SK-N-MC (cell line): Measurements from ENCODE around the gene SRSF8.
"Not testable (repeated sequence)": the region's sequence is repeated elsewhere in the genome, so short reads cannot be mapped to it uniquely, and the experiment has no call there.

ENCODE experiments used
- DNase-seq: peaks from one replicate; pipeline ENCODE4 v3.0.0-alpha.2; 2011; ENCODE audit warnings: low read depth, low spot score
- H3K27ac ChIP-seq: fragments of 200-600 bp; sonication (generic); 2 replicates; pipeline ENCODE4 v1.5.1; 2016; ENCODE audit warnings: mixed run types
- H3K36me3 ChIP-seq: fragments of 200-600 bp; sonication (generic); 2 replicates; pipeline ENCODE4 v1.6.1; 2017; ENCODE audit warnings: antibody characterized with exemption, low read length, mixed read lengths; ENCODE audit not compliant: insufficient read depth
- H3K4me3 ChIP-seq: fragments of 200-600 bp; sonication (generic); 2 replicates; pipeline ENCODE4 v1.5.1; 2016
- H3K9ac ChIP-seq: fragments of 200-600 bp; sonication (generic); 2 replicates; pipeline ENCODE4 v1.8.0; 2017; ENCODE audit warnings: mixed run types, mixed read lengths; ENCODE audit not compliant: insufficient read length
- H3K9me3 ChIP-seq: fragments of 200-600 bp; sonication (generic); 2 replicates; pipeline ENCODE4 v1.6.1; 2017; ENCODE audit warnings: low read depth, mild to moderate bottlenecking, antibody characterized with exemption, low read length, moderate library complexity, mixed read lengths
- EZH2 ChIP-seq: fragments of 200-600 bp; sonication (generic); IDR thresholded peaks from one replicate; pipeline ENCODE4 v1.6.1; 2017; ENCODE audit warnings: antibody characterized with exemption
- FOXP2 ChIP-seq: optimal IDR thresholded peaks from 2 replicates; pipeline ENCODE3; 2011; ENCODE audit warnings: mild to moderate bottlenecking, moderate library complexity; ENCODE audit not compliant: insufficient read depth; ENCODE audit errors: extremely low read length, control extremely low read depth
- POLR2AphosphoS5 ChIP-seq: IDR thresholded peaks from 2 replicates; pipeline ENCODE4 v1.6.1; 2012; ENCODE audit warnings: mild to moderate bottlenecking, low read depth, low read length, borderline replicate concordance

SRSF8 gene

GRCh38 chr11:95042906-95043305, 23.8 kb upstream of the SRSF8 start:
- DNase-seq: no peak
- H3K9ac ChIP-seq: no peak overlapping the region
- H3K36me3 ChIP-seq: no peaks in the 10 kb centered on the region
- no peaks in the 10 kb centered on the region for H3K9me3 ChIP-seq
- TF ChIP-seq POLR2AphosphoS5: no peak
- no peak for TF ChIP-seq FOXP2
- TF ChIP-seq EZH2: no peak
- H3K27ac ChIP-seq: no peak overlapping the region
- H3K4me3 ChIP-seq: no peak overlapping the region

DNA sequence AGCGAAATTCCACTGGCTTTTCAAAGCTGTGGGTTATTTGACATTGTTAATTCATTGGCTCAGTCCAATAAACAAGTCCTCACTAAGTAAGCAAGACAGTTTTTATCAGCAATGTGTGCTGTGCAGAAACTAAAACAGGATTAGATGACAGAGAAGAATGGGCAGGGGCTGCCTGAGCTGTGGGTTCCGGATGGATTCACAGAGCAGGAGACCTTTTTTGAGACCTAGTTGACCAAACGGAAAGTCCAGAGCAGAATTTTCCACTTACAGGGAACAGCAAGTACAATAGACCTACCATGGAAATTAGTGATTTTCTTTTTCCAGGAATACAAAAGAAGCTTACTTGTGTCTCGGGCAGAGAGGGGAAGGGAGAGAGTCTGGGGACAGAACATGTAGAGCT, 22.7 kb upstream of the SRSF8 start:
- TF ChIP-seq FOXP2 (no peak), EZH2 (no peak), POLR2AphosphoS5 (no peak)
- DNase-seq: no peak
- H3K4me3 ChIP-seq: no peak overlapping the region
- H3K9me3 ChIP-seq: no peaks in the 10 kb centered on the region
- no peak overlapping the region for H3K9ac ChIP-seq
- H3K27ac ChIP-seq: no peak overlapping the region
- H3K36me3 ChIP-seq: no peaks in the 10 kb centered on the region

DNA sequence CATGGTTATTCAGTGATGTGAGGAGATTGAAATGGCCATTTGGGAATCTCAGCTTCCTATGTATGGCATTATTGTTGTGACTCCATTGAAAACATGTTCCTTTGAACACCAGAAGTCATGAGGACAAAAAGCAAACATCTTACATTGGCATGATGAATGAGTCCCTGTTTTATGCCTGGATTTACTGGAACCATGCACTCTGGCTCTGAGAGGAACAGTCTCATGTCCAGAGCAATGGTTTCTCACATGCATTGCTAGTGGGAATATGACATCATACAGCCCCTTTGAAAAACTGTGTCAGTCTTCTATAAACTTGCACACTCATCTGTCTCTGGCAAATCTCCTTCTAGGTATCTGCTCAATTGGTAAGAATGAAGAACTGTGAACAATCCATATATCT, 20.9 kb upstream of the SRSF8 start:
- no peak overlapping the region for H3K27ac ChIP-seq
- TF ChIP-seq EZH2 (no peak), FOXP2 (no peak), POLR2AphosphoS5 (no peak)

GRCh38 chr11:95049122-95049521, 17.6 kb upstream of the SRSF8 start, which contains the start of gene KDM4F:
Gene KDM4F (plus strand): TSS chr11:95049422.
- H3K9me3 ChIP-seq, H3K9ac ChIP-seq, H3K4me3 ChIP-seq, DNase-seq, H3K27ac ChIP-seq, H3K36me3 ChIP-seq: not testable (repeated sequence)

More for the DNA sequence above, 20.9 kb upstream of the SRSF8 start:
- H3K4me3 ChIP-seq: no peak overlapping the region
- no peaks in the 10 kb centered on the region for H3K9me3 ChIP-seq
- H3K9ac ChIP-seq: no peak overlapping the region
- H3K36me3 ChIP-seq: no peaks in the 10 kb centered on the region
- DNase-seq: no peak

DNA sequence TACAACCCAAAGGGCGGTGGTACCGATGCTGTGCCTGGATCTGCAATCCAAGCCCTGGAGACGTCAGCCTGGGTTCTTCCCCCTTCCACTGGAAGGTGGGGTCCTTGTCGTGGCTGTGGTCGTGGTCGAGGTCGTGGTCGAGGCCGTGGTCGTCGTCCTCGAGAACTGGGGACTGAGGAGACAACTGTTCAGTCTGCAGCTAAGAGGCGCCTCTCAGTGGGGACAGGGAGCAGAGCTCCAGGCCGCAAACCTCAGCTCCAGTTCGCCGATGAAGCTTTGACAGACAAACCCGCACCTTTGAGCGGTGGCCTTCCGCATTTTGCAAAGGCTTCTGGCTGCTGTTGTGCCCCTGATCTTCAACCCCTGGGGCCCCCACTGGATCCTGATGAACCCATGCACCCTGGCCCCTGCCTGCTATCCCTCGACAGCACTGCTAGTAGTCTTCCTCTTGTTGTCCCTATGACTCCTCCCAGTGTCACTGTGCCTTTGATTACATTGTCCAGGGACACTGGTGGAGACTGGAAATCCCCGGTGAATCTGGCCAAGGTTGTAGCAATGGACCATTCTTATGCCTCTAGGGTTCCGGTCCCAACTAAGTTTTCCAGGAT, 16.0 kb upstream of the SRSF8 start:
- no peak overlapping the region for H3K27ac ChIP-seq
- H3K36me3 ChIP-seq: no peaks in the 10 kb centered on the region
- no peaks in the 10 kb centered on the region for H3K9me3 ChIP-seq
- no peak overlapping the region for H3K9ac ChIP-seq
- TF ChIP-seq FOXP2: no peak
- TF ChIP-seq EZH2: no peak
- no peak for TF ChIP-seq POLR2AphosphoS5
- no peak for DNase-seq
- no peak overlapping the region for H3K4me3 ChIP-seq

DNA sequence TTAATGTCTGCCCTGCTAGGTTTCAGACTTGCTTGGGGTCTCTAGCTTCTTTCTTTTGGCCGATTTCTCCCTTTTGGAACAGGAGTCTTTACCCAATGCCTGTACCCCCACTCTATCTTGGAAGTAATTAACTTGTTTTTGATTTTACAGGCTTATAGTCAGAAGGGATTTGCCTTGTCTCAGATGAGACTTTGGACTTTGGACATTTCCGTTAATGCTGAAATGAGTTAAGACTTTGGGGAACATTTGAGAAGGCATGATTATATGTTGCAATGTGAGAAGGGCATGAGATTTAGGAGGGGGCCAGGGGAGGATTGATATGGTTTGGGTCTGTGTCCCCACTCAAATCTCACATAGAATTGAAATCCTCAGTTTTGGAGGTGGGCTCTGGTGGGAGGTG, 12.4 kb upstream of the SRSF8 start:
- no peak for TF ChIP-seq FOXP2
- H3K9me3 ChIP-seq: no peaks in the 10 kb centered on the region
- H3K27ac ChIP-seq: no peak overlapping the region
- H3K4me3 ChIP-seq: no peak overlapping the region
- no peak for DNase-seq
- H3K9ac ChIP-seq: no peak overlapping the region
- H3K36me3 ChIP-seq: no peaks in the 10 kb centered on the region

GRCh38 chr11:95055283-95055897, 11.3 kb upstream of the SRSF8 start:
- no peaks in the 10 kb centered on the region for H3K9me3 ChIP-seq
- no peak overlapping the region for H3K4me3 ChIP-seq
- DNase-seq: no peak
- H3K9ac ChIP-seq: no peak overlapping the region
- TF ChIP-seq EZH2 (no peak), FOXP2 (no peak), POLR2AphosphoS5 (no peak)
- H3K36me3 ChIP-seq: no peaks in the 10 kb centered on the region
- H3K27ac ChIP-seq: no peak overlapping the region

DNA sequence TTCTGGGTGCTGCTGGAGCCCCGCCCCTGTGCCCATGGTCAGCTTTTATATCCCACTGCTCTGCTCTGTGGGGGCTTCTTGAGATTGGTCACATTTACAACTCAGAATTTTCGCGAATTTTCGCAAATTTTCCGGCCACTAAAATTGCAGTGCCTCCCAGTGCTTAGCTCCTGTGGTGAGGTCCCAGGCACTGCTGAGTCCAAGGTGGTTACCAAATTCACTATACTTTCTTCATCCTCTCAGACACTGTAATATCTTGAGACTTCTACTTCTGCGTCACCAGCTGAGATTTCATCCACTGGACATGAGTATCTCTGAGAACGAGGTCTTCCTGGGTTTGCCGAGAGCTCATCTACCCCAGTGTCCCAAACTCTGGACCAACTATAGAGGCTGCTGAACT, 8.8 kb upstream of the SRSF8 start:
- Histone ChIP-seq H3K36me3 (no peaks in the 10 kb centered on the region), H3K9ac (no peak overlapping the region), H3K9me3 (no peaks in the 10 kb centered on the region), H3K27ac (no peak overlapping the region), H3K4me3 (no peak overlapping the region)
- TF ChIP-seq FOXP2 (no peak), POLR2AphosphoS5 (no peak), EZH2 (no peak)
- DNase-seq: no peak

DNA sequence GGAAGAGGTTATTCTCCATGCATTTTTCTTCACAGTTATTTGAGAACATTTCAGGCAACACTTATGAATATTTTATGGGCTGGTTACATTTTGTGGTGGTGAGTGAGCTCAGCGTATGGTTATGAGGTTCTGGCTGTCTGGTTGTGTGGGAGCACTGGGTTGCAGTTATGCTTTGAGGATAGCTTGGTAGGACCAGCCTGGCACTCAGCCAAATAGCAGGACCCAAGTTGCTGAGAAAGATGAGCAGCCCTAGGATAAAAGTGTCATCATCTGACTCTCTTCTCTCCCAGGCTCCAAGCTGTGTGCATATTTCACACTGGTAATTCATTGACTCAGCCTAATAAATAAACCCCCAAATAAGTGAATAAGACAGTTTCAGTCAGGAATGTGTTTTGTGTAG, 8.1 kb upstream of the SRSF8 start:
- H3K4me3 ChIP-seq: no peak overlapping the region
- no peak overlapping the region for H3K27ac ChIP-seq
- TF ChIP-seq FOXP2: no peak
- TF ChIP-seq POLR2AphosphoS5: no peak
- no peak for TF ChIP-seq EZH2
- DNase-seq: no peak
- no peak overlapping the region for H3K9ac ChIP-seq
- H3K9me3 ChIP-seq: no peaks in the 10 kb centered on the region
- no peaks in the 10 kb centered on the region for H3K36me3 ChIP-seq

DNA sequence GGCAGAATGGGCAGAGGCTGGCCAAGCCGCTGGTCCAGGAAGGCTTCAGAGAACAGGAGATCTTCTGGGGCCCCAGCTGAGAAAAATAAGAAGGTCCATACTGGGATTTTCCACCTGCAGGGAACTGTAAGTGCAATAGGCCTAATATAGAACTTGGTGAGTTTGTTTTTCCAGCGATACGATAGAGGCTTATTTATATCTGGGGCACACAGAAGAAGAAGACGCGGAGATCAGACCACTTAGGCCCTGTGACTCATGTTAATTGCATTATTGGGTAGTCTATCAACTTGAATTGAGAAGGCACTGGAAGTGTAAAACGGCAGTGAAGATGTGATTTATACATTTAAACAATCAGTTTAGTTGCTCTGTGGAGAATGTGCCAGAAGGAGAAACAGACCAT, 7.7 kb upstream of the SRSF8 start:
- TF ChIP-seq POLR2AphosphoS5: no peak
- no peak for TF ChIP-seq FOXP2
- no peak for TF ChIP-seq EZH2

More for the DNA sequence above, 7.7 kb upstream of the SRSF8 start:
- Histone ChIP-seq H3K27ac (no peak overlapping the region), H3K9me3 (no peaks in the 10 kb centered on the region), H3K36me3 (no peaks in the 10 kb centered on the region), H3K4me3 (no peak overlapping the region), H3K9ac (no peak overlapping the region)
- DNase-seq: no peak
